Left lung (tissue), 10 donors: ENCODE data around the gene F2RL2. TPM values are rescaled to one million over a fixed set of nuclear protein-coding genes. Genes with fewer than 3 reads are reported as not detected.

Source experiments
- ATAC-seq: fragments of 200-7000 bp; cut with Tn5 transposase; one replicate; pipeline ENCODE4 v1.9.1; 2020; ENCODE audit warnings: moderate library complexity
- DNase-seq, 4 donors: peaks; one replicate each; pipeline ENCODE4 v3.0.0-alpha.2; 2013 to 2020
- H3K27ac ChIP-seq, 2 donors: fragments of 200-600 bp; sonication (generic) in 1 of 2; one replicate each; pipeline versions ENCODE4 v1.5.0 to v1.8.0; 2020 to 2021
- H3K27me3 ChIP-seq, 2 donors: fragments of 200-600 bp; sonication (generic) in 1 of 2; one replicate each; pipeline versions ENCODE4 v1.5.0 to v1.8.0; 2020 to 2021
- H3K36me3 ChIP-seq, 2 donors: fragments of 200-600 bp; sonication (generic) in 1 of 2; one replicate each; pipeline versions ENCODE4 v1.5.0 to v1.8.0; 2020 to 2021
- H3K4me1 ChIP-seq, 2 donors: fragments of 200-600 bp; one replicate each; pipeline ENCODE4 v1.8.0; 2021
- H3K4me3 ChIP-seq, 2 donors: fragments of 200-600 bp; sonication (generic) in 1 of 2; one replicate each; pipeline versions ENCODE4 v1.5.0 to v1.8.0; 2020 to 2021; ENCODE audit warnings: mild to moderate bottlenecking in 1 of 2
- H3K9me3 ChIP-seq, 2 donors: fragments of 200-600 bp; sonication (generic) in 1 of 2; one replicate each; pipeline versions ENCODE4 v1.5.0 to v1.8.0; 2020 to 2021
- intact Hi-C, 2 donors: fragments of 100-400 bp; cut with DNase I; formaldehyde crosslinking; loops; one replicate each; pipeline versions ENCODE4 v1.11.2 to v1.14.2; 2022
- polyA plus RNA-seq, 6 donors: library from polyadenylated mRNA; unstranded; fragments of 120-200 nt; gene quantifications; one replicate each; pipeline ENCODE4 v1.2.1, GENCODE V29; 2013; ENCODE audit not compliant: insufficient read length in 6 of 6
- total RNA-seq, 2 donors: library from RNA; stranded (reverse); fragmentation: NEBNext Ultra II Directional; extraction: Animal tissue kit (Norgen Biotek cat#: 25700); gene quantifications; one replicate each; pipeline ENCODE4 v1.2.1, GENCODE V29; 2021
- TF ChIP-seq, protein P1 (sequence below), 2 donors: fragments of 200-600 bp; sonication (generic) in 1 of 2; IDR thresholded peaks; one replicate each; pipeline versions ENCODE4 v1.5.0 to v1.8.0; 2021; ENCODE audit warnings: antibody characterized with exemption in 2 of 2
- donor health status: DM: no; HTN: yes; CAD: no.
- donor health status: DM: no; HTN: no; CAD: no.

F2RL2 gene
- total and polyA plus RNA-seq, 8 donors, result 0.10 to 1.8 (median 0.31) TPM

DNA sequence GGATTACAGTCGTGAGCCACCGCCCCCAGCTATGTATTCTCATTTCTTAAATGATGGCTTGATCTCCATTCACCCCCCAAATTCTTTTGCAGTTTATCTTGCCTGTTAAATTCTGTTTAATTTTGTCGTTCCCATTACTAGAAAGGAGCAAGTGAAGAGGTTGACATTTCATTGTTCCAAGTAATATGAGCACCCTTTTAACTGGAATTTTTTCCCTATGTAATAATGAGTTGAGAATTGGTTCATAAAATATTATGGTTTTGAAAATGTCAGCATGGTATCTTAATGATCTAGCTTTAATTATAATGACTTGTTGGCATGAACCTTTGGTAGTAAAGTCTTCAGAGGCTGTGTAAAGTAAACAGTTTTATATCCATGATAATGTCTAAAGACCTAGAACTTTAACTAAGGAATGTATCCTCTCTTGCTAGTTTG, 37.4 kb downstream of the F2RL2 start:
- no peak for ATAC-seq
- H3K4me1 ChIP-seq, result peaks cover under 1 to 14% of the 10 kb centered on the region in 2 donors
- no peaks in the 10 kb centered on the region for H3K9me3 ChIP-seq
- intact Hi-C loops, result no loop called here
- H3K27me3 ChIP-seq, result no peaks in the 10 kb centered on the region
- no peak for DNase-seq
- H3K4me3 ChIP-seq, result no peak overlapping the region
- peaks cover 0 to 4% of the 10 kb centered on the region in 2 donors for H3K36me3 ChIP-seq
- H3K27ac ChIP-seq, result no peak overlapping the region
- TF ChIP-seq, protein P1, sequence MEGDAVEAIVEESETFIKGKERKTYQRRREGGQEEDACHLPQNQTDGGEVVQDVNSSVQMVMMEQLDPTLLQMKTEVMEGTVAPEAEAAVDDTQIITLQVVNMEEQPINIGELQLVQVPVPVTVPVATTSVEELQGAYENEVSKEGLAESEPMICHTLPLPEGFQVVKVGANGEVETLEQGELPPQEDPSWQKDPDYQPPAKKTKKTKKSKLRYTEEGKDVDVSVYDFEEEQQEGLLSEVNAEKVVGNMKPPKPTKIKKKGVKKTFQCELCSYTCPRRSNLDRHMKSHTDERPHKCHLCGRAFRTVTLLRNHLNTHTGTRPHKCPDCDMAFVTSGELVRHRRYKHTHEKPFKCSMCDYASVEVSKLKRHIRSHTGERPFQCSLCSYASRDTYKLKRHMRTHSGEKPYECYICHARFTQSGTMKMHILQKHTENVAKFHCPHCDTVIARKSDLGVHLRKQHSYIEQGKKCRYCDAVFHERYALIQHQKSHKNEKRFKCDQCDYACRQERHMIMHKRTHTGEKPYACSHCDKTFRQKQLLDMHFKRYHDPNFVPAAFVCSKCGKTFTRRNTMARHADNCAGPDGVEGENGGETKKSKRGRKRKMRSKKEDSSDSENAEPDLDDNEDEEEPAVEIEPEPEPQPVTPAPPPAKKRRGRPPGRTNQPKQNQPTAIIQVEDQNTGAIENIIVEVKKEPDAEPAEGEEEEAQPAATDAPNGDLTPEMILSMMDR (IDR thresholded peaks at IDR 0.05), result no peak

DNA sequence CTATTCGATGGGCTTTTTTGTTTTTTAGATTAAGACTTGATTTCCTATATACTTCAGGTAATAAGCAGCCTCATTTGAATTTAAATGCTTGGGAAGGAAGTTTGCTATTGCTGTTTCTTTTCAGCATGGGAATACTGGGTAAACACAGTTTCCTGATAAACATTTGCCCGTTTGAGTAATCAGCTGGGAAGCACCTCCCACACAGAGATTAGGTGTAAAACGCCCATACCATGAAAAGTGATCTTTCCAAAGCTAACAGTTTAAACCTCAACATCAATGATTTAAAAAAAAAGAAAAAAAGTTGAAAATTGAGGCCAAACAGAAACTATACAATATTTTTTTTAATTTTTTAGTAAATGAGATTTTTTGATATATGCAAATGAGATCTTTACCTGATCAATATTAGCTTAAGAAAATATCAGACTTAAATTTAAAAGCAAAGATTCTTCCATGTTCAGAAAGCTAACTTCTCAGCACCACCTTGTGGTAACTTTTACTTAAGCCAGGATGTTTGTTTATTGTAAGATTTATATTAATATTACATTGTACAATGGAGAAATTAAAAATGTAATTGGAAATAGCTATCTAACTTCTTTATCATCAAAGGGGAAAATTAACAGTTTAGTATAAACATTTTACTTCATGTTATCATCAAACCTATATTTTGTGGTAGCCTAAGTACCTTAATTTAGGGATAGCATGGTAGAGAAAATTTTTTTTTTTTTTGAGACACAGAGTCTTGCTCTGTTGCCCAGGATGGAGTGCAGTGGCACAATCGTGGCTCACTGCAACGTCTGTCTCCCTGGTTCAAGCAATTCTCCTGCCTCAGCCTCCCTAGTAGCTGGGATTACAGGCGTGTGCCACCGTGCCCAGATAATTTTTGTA, 39.8 kb downstream of the F2RL2 start:
- intact Hi-C loops, result no loop called here
- Histone ChIP-seq H3K27ac (no peak overlapping the region), H3K4me1 (peaks cover 4 to 14% of the 10 kb centered on the region in 2 donors), H3K9me3 (no peaks in the 10 kb centered on the region), H3K4me3 (no peak overlapping the region), H3K27me3 (no peaks in the 10 kb centered on the region), H3K36me3 (no peaks in the 10 kb centered on the region)
- ATAC-seq (peak; percentile 30), DNase-seq (peak in 1 of 4 donors; percentile 32)
- TF ChIP-seq, protein P1 (IDR thresholded peaks at IDR 0.05), result peak in 1 of 2 donors; percentile 39

DNA sequence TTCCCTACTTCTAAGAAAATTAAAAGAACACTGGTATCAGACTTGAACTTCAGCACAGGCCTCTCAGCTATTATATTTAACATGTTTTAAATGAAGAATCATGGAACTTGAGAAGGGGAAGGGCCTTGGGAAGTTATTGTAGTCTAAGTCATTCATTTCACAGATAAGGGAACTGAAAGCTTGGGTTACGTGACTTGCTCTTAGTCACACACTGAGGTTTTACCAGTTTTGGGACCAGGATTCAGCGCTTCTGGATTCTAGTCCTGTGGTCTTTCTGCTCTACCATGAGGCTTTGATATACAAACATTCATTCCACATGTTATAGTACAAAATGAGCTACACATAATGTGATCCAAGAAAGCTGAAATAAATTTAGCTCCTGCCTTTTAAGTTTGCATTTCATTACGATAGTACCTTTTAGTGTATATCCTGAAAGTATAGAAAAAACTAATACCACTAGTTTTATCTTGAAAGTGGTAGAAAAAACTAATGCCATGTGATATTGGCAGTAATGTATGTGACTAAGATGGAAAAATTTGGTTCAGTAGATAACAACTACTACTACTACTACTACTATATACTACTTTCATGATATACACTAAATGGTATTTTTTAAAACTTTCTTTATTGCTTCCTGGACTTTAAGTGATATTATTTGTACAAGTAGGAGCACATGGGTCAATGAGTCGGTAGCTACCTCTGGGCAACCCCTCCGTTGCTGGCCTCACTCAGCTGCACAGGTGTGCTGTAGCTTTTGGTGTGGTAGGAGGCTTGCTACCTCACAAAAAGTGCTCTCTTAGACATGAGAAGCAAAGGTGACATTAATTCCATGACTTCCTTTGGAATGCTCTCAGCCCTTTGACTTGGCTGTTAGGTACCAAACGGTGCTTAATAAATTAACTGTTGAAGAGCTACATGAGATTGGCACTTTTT, 40.7 kb downstream of the F2RL2 start:
- Histone ChIP-seq H3K27me3 (no peaks in the 10 kb centered on the region), H3K36me3 (no peaks in the 10 kb centered on the region), H3K9me3 (no peaks in the 10 kb centered on the region), H3K4me1 (peaks cover 4 to 14% of the 10 kb centered on the region in 2 donors), H3K27ac (peak overlapping the region in 1 of 2 donors; percentile 2), H3K4me3 (no peak overlapping the region)
- DNase-seq (no peak), ATAC-seq (peak; percentile 78)
- intact Hi-C loops, result no loop called here
- TF ChIP-seq, protein P1 (IDR thresholded peaks at IDR 0.05), result no peak

DNA sequence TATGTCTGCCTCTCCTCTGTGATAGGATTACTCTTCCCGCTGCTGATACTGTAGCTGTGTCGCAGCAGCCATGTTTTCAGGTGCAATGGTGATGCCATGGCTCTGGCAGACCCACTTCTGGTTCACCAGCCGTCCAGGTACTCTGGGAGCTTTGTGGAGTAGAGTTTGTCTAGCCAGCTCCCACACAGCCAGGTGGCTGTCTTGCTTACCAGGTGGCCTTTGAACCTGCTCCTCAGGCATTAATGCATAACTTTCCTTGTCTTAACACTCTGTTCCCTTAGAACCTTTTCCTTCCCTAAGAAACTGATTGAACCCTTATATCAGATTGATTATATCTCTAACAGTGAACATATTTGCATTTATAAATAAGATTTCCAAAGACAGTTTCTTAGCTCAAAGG, 42.2 kb downstream of the F2RL2 start:
- no peak for DNase-seq
- intact Hi-C loops, result no loop called here
- H3K4me3 ChIP-seq, result no peak overlapping the region

More for the DNA sequence above, 42.2 kb downstream of the F2RL2 start:
- Histone ChIP-seq H3K4me1 (peaks cover 4 to 14% of the 10 kb centered on the region in 2 donors), H3K27me3 (no peaks in the 10 kb centered on the region), H3K27ac (no peak overlapping the region), H3K36me3 (no peaks in the 10 kb centered on the region), H3K9me3 (no peaks in the 10 kb centered on the region)
- ATAC-seq, result no peak
- TF ChIP-seq, protein P1 (IDR thresholded peaks at IDR 0.05), result no peak
